ENCODE measurements around the gene SORCS1.

SORCS1 gene

GRCh38 chr10:106942035-106942662 is 222.4 kb downstream of the SORCS1 start:
- no peak overlapping the region for H3K4me3 Mint-ChIP-seq
- H3K36me3 Mint-ChIP-seq (ENCODE audit: low read depth) = no peaks in the 10 kb centered on the region
- peaks cover 3% of the 10 kb centered on the region for H3K27me3 Mint-ChIP-seq (ENCODE audit: low read depth, poor library complexity)
- no peaks in the 10 kb centered on the region for H3K4me1 Mint-ChIP-seq
- H3K9me3 Mint-ChIP-seq = no peaks in the 10 kb centered on the region
- no peak for TF ChIP-seq CTCF (IDR thresholded peaks at IDR 0.05)
- DNase-seq = no peak
- no peak overlapping the region for H3K27ac Mint-ChIP-seq

- H3K9me3 Mint-ChIP-seq = no peaks in the 10 kb centered on the region
- H3K27me3 Mint-ChIP-seq (ENCODE audit: low read depth, poor library complexity) = peaks cover 3% of the 10 kb centered on the region
- DNase-seq = no peak
- no peaks in the 10 kb centered on the region for H3K36me3 Mint-ChIP-seq (ENCODE audit: low read depth)
- H3K4me3 Mint-ChIP-seq = no peak overlapping the region
- no peak for TF ChIP-seq CTCF (IDR thresholded peaks at IDR 0.05)
- H3K27ac Mint-ChIP-seq = no peak overlapping the region
- no peaks in the 10 kb centered on the region for H3K4me1 Mint-ChIP-seq
Observed at GRCh38 chr10:106941297-106942034, 223.0 kb downstream of the SORCS1 start.

- Mint-ChIP-seq H3K36me3 (ENCODE audit: low read depth) (no peaks in the 10 kb centered on the region), H3K9me3 (no peaks in the 10 kb centered on the region), H3K4me1 (no peaks in the 10 kb centered on the region), H3K27ac (no peak overlapping the region), H3K27me3 (ENCODE audit: low read depth, poor library complexity) (no peaks in the 10 kb centered on the region), H3K4me3 (no peak overlapping the region)
- no peak for DNase-seq
- no peak for TF ChIP-seq CTCF (IDR thresholded peaks at IDR 0.05)
Observed at GRCh38 chr10:106938513-106938912, 226.0 kb downstream of the SORCS1 start.

GRCh38 chr10:106935978-106936451 is 228.5 kb downstream of the SORCS1 start:
- no peaks in the 10 kb centered on the region for H3K36me3 Mint-ChIP-seq (ENCODE audit: low read depth)
- TF ChIP-seq CTCF (IDR thresholded peaks at IDR 0.05) = no peak
- H3K27ac Mint-ChIP-seq = no peak overlapping the region
- H3K9me3 Mint-ChIP-seq = no peaks in the 10 kb centered on the region
- H3K4me3 Mint-ChIP-seq = no peak overlapping the region
- peaks cover 4% of the 10 kb centered on the region for H3K4me1 Mint-ChIP-seq
- H3K27me3 Mint-ChIP-seq (ENCODE audit: low read depth, poor library complexity) = no peaks in the 10 kb centered on the region
- no peak for DNase-seq

GRCh38 chr10:106931853-106932249 is 232.7 kb downstream of the SORCS1 start:
- no peaks in the 10 kb centered on the region for H3K27me3 Mint-ChIP-seq (ENCODE audit: low read depth, poor library complexity)
- DNase-seq = no peak

More at GRCh38 chr10:106931853-106932249, 232.7 kb downstream of the SORCS1 start:
- H3K4me1 Mint-ChIP-seq = peaks cover 4% of the 10 kb centered on the region
- H3K4me3 Mint-ChIP-seq = no peak overlapping the region
- H3K9me3 Mint-ChIP-seq = no peaks in the 10 kb centered on the region
- H3K36me3 Mint-ChIP-seq (ENCODE audit: low read depth) = no peaks in the 10 kb centered on the region
- TF ChIP-seq CTCF (IDR thresholded peaks at IDR 0.05) = no peak
- no peak overlapping the region for H3K27ac Mint-ChIP-seq
